Spinal cord (tissue), 10 donors: Measurements from ENCODE around the gene GRIN2C. TPM values are rescaled to one million over a fixed set of nuclear protein-coding genes. Genes with fewer than 3 reads are reported as not detected.

Experiments used
- DNase-seq, 6 donors: peaks; one replicate each; pipeline versions ENCODE4 v3.0.0 to v3.0.0-alpha.2; 2013 to 2015; ENCODE audit warnings: low spot score in 6 of 6, low read depth in 4 of 6
- H3K27ac ChIP-seq: one replicate; pipeline ENCODE4 v1.5.1; 2013; ENCODE audit warnings: low read depth, low read length, control low read depth
- H3K27me3 ChIP-seq: one replicate; pipeline ENCODE4 v1.6.1; 2013; ENCODE audit warnings: low read length; ENCODE audit not compliant: control insufficient read depth, insufficient read depth
- H3K36me3 ChIP-seq: one replicate; pipeline ENCODE4 v1.6.1; 2013; ENCODE audit warnings: low read length; ENCODE audit not compliant: control insufficient read depth, insufficient read depth
- H3K4me1 ChIP-seq: one replicate; pipeline ENCODE4 v1.6.1; 2013; ENCODE audit warnings: low read length; ENCODE audit not compliant: control insufficient read depth, insufficient read depth
- H3K4me3 ChIP-seq: one replicate; pipeline ENCODE4 v1.5.1; 2013; ENCODE audit warnings: low read depth, low read length, control low read depth
- H3K9me3 ChIP-seq: one replicate; pipeline ENCODE4 v1.6.1; 2013; ENCODE audit warnings: low read length; ENCODE audit not compliant: control insufficient read depth, insufficient read depth
- WGBS: methylation state at CpG from one replicate; pipeline ENCODE4 v1.1.5; 2013; ENCODE audit warnings: missing lambda C conversion rate; ENCODE audit not compliant: insufficient coverage; 5-methylcytosine and 5-hydroxymethylcytosine counted together
- polyA plus RNA-seq, 2 donors: library from polyadenylated mRNA; unstranded; fragments of 120-200 nt; gene quantifications; one replicate each; pipeline ENCODE4 v1.2.1, GENCODE V29; 2013; ENCODE audit not compliant: insufficient read length in 2 of 2
- total RNA-seq, 2 donors: library from RNA; depleted of rRNA in 1 of 2; stranded (reverse); fragments of 120-200 nt in 1 of 2; fragments of >200 nt in 1 of 2; gene quantifications; one replicate each; pipeline versions ENCODE4 v1.2.3 to v1.2.4, GENCODE V29; 2013 to 2014
- donor health status: healthy.

The GRIN2C gene
- total and polyA plus RNA-seq, 4 donors = 1.5 to 3.5 (median 2.6) TPM

DNA sequence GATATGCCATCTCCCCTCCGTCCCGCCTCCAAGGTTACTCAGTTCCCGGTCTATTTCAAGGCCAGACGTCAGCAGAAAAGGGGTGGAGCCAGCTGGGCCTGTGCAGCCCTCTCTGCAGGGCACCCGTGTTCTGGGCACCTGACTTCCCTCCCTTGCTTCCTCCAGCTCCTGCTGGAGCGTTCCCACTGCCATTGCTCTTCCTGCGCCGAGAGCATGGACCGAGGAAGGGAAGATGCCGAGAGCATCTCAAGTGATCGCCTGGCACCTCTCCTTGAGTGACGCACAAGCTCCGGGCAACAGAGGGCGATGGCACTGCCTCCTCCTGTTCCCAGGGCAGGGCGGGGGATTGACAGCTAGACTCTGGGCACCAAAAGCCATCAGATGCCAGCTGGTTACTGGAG, 54.1 kb downstream of the GRIN2C start:
- Histone ChIP-seq H3K4me3 (no peak overlapping the region), H3K9me3 (no peaks in the 10 kb centered on the region), H3K27ac (no peak overlapping the region), H3K27me3 (no peaks in the 10 kb centered on the region), H3K36me3 (peaks cover 67% of the 10 kb centered on the region), H3K4me1 (peaks cover 38% of the 10 kb centered on the region)
- peak in 1 of 6 donors; percentile 24 for DNase-seq
- 76% methylated on average over 15 of the region's 15 CpGs for WGBS

DNA sequence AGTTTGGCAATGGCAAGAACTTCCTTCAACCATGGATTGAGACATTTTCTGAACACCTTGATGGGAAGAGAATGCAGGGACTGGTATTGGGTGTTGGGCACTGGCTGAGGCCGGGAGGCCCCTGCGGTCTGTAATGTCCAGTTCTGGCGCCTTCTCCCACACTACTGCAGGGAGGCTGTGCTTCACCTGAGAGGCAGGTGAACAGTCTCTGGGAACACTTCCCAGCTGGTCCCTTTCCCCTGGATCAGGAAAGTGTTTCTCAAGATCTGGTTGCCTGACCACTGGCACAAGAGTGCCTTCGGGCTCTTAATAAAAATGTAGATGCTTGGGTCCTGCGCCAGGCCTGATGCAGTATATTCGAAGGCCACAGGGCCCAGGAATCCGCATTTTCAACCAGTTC, 55.0 kb downstream of the GRIN2C start:
- 96% methylated on average over 7 of the region's 7 CpGs for WGBS
- no peaks in the 10 kb centered on the region for H3K9me3 ChIP-seq
- no peak for DNase-seq
- peaks cover 74% of the 10 kb centered on the region for H3K36me3 ChIP-seq
- H3K27ac ChIP-seq = no peak overlapping the region
- H3K4me3 ChIP-seq = no peak overlapping the region
- H3K27me3 ChIP-seq = no peaks in the 10 kb centered on the region
- peaks cover 31% of the 10 kb centered on the region for H3K4me1 ChIP-seq

DNA sequence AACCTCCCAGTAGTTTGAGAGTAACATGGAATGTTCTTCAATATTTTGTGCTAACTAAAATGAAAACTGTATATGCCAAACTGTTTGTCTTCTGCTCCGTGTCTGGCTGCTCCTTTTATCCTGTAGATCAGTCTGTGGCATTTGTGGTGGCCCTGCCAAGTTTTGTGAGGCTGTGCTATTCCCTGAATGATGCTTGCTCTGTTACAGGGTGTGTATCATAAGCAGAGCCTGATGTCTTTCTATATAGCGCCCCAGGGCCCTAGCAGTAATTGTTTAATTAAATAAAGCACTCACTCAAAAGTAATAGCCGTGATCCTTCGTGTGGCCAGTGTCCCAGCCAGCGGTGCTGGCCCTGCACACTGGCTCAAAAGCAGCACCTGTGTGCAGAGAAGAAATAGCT, 55.7 kb downstream of the GRIN2C start:
- DNase-seq = peak in 2 of 6 donors; percentile 30 to 80
- no peak overlapping the region for H3K4me3 ChIP-seq
- no peak overlapping the region for H3K27ac ChIP-seq
- H3K36me3 ChIP-seq = peaks cover 75% of the 10 kb centered on the region
- no peaks in the 10 kb centered on the region for H3K9me3 ChIP-seq
- no peaks in the 10 kb centered on the region for H3K27me3 ChIP-seq
- WGBS = 63% methylated on average over 3 of the region's 5 CpGs
- H3K4me1 ChIP-seq = peaks cover 24% of the 10 kb centered on the region

- no peak for DNase-seq
- Histone ChIP-seq H3K36me3 (peaks cover 75% of the 10 kb centered on the region), H3K27me3 (no peaks in the 10 kb centered on the region), H3K4me3 (no peak overlapping the region), H3K27ac (no peak overlapping the region), H3K9me3 (no peaks in the 10 kb centered on the region), H3K4me1 (peaks cover 21% of the 10 kb centered on the region)
- 76% methylated on average over 8 of the region's 12 CpGs for WGBS
Measured at GRCh38 chr17:74803388-74803930, 56.2 kb downstream of the GRIN2C start.

GRCh38 chr17:74801896-74802295, 57.8 kb downstream of the GRIN2C start:
- Histone ChIP-seq H3K4me1 (peaks cover 7% of the 10 kb centered on the region), H3K9me3 (no peaks in the 10 kb centered on the region), H3K27ac (no peak overlapping the region), H3K27me3 (no peaks in the 10 kb centered on the region), H3K36me3 (peaks cover 78% of the 10 kb centered on the region), H3K4me3 (no peak overlapping the region)
- DNase-seq = no peak
- 93% methylated on average over 6 of the region's 8 CpGs for WGBS

DNA sequence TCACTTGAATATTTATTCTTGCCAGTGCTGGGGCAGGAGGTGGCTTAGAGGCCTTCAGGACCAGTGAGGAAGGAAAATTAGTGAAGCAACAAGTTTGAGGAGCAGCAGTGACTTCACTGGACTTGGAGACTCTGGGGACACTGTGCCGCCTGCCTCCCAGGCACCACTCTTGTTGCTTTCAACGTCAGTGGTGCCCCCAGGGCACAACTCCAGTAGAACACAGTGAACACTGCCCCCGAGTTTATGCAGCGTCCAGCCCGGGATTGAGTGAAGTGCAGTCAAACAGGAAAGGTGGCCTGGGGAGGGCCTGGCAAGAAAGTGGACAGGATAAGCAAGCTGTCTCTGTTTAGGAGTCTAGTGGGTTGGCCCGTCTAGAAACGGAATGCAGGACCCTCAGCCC, 59.2 kb downstream of the GRIN2C start:
- no peak overlapping the region for H3K27ac ChIP-seq
- no peak overlapping the region for H3K4me3 ChIP-seq
- H3K4me1 ChIP-seq = peaks cover 4% of the 10 kb centered on the region
- H3K27me3 ChIP-seq = no peaks in the 10 kb centered on the region
- peaks cover 85% of the 10 kb centered on the region for H3K36me3 ChIP-seq
- WGBS = 90% methylated on average over 7 of the region's 7 CpGs
- DNase-seq = no peak
- H3K9me3 ChIP-seq = no peaks in the 10 kb centered on the region

DNA sequence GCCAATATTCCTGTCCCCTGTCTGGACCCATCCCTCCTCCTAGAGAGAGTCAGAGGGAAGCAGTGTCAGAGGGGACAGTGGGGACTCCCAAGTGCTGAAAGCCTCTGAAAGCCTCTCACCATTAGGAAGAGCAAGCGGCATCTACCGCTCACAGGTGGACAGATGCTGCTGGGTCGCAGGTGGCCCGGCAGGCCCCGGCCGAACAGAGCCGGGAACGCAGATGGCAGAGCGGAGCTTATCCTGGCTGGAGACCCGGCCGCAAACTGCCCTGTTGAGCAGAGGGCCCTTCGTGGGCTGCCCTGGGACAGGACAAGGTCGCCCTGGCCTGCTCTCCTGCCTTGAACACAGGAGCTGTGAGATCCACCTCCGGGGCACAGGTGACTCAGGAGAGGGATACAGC, 60.6 kb downstream of the GRIN2C start:
- peaks cover 4% of the 10 kb centered on the region for H3K4me1 ChIP-seq
- no peaks in the 10 kb centered on the region for H3K27me3 ChIP-seq
- H3K27ac ChIP-seq = no peak overlapping the region
- DNase-seq = no peak
- H3K36me3 ChIP-seq = peaks cover 86% of the 10 kb centered on the region
- 96% methylated on average over 14 of the region's 14 CpGs for whole genome bisulfite sequencing
- no peaks in the 10 kb centered on the region for H3K9me3 ChIP-seq
- no peak overlapping the region for H3K4me3 ChIP-seq

- H3K27ac ChIP-seq = no peak overlapping the region
- peaks cover 89% of the 10 kb centered on the region for H3K36me3 ChIP-seq
- H3K4me1 ChIP-seq = peaks cover 4% of the 10 kb centered on the region
- H3K9me3 ChIP-seq = no peaks in the 10 kb centered on the region
- DNase-seq = no peak
- H3K4me3 ChIP-seq = no peak overlapping the region
- no peaks in the 10 kb centered on the region for H3K27me3 ChIP-seq
- WGBS = 100% methylated on average over 2 of the region's 8 CpGs
Measured at GRCh38 chr17:74798239-74798707, 61.4 kb downstream of the GRIN2C start.

DNA sequence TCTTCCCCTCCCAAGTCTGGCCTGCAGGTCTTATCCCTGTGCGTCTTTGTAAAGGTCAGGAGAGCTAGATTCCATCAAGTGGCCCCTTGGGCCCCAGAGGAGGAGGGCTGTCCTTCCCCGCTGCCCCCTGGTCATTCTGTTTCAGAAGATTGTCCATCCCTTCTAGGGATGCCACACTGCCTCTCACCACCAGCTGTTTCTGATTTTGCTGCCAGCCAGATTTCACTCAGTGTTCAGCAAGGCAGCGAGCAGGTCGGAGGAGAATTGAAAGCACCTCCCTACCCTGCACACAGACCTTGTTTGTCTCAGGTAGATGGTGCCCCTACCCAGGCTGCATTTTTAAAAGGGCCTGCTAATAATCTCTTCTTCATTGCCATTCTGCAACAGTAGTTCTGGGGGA, 61.9 kb downstream of the GRIN2C start:
- H3K4me3 ChIP-seq = no peak overlapping the region
- H3K27ac ChIP-seq = no peak overlapping the region
- H3K36me3 ChIP-seq = peaks cover 90% of the 10 kb centered on the region
- 83% methylated on average over 3 of the region's 4 CpGs for WGBS
- H3K9me3 ChIP-seq = no peaks in the 10 kb centered on the region
- peaks cover 4% of the 10 kb centered on the region for H3K4me1 ChIP-seq
- DNase-seq = no peak
- no peaks in the 10 kb centered on the region for H3K27me3 ChIP-seq

GRCh38 chr17:74796866-74797265, 62.8 kb downstream of the GRIN2C start:
- Histone ChIP-seq H3K4me1 (peaks cover 4% of the 10 kb centered on the region), H3K4me3 (no peak overlapping the region), H3K36me3 (peaks cover 93% of the 10 kb centered on the region), H3K9me3 (no peaks in the 10 kb centered on the region), H3K27ac (no peak overlapping the region), H3K27me3 (no peaks in the 10 kb centered on the region)
- DNase-seq = no peak
- 83% methylated on average over 6 of the region's 6 CpGs for WGBS
